Adrenal gland (tissue), 5 donors: ENCODE data around the gene RBM44.

Experiments used
- POLR2A ChIP-seq, 2 donors: fragments of 450-650 bp; IDR thresholded peaks; one replicate each; pipeline ENCODE4 v1.6.1; 2017; ENCODE audit warnings: antibody characterized with exemption in 2 of 2, mild to moderate bottlenecking in 2 of 2, moderate library complexity in 1 of 2
- TF ChIP-seq, protein P1 (sequence below), 6 experiments: fragments of 450-650 bp in 4 of 6; fragments of 200-600 bp in 2 of 6; sonication (generic) in 1 of 6; IDR thresholded peaks; 1 replicate in 5 of 6; 2 replicates in 1 of 6; pipeline versions ENCODE4 v1.5.1 to v1.8.0; 2016 to 2021; ENCODE audit warnings: antibody characterized with exemption in 6 of 6, mild to moderate bottlenecking in 2 of 6, moderate library complexity in 1 of 6
- donor health status: DM: no; HTN: no; CAD: no.

DNA sequence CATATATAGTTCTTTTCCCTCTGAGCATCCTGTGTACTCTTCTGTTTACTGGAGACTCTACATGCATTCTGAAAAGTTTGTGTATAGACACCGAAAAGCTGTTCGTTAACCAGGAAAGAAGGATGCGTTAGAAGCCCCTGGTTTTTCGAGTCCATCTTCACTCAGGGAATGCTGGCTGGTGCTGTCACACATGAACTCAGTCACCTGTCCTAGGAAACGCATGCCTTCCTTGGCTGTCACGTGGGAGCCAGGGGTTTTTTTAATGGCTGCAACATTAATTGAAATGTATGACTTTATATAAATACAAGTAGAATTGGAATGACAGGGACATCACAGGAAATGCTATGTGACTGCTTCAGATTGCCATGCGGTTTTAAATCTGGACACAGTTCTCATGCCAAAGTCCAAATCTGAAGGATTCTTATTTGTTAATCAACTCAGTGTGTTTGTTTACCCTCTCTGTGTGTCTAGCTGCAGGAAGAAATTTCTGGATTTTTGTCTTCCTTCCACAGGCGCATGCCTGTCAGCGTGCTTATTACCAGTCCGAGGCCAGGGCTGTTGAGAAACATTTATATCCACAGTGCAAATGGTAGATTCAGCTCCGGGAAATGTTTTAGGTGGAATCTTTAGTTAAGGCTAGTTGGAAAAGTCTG, 63.4 kb downstream of the RBM44 start:
- TF ChIP-seq, protein P1, sequence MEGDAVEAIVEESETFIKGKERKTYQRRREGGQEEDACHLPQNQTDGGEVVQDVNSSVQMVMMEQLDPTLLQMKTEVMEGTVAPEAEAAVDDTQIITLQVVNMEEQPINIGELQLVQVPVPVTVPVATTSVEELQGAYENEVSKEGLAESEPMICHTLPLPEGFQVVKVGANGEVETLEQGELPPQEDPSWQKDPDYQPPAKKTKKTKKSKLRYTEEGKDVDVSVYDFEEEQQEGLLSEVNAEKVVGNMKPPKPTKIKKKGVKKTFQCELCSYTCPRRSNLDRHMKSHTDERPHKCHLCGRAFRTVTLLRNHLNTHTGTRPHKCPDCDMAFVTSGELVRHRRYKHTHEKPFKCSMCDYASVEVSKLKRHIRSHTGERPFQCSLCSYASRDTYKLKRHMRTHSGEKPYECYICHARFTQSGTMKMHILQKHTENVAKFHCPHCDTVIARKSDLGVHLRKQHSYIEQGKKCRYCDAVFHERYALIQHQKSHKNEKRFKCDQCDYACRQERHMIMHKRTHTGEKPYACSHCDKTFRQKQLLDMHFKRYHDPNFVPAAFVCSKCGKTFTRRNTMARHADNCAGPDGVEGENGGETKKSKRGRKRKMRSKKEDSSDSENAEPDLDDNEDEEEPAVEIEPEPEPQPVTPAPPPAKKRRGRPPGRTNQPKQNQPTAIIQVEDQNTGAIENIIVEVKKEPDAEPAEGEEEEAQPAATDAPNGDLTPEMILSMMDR (IDR thresholded peaks at IDR 0.05): no peak
- TF ChIP-seq POLR2A (IDR thresholded peaks at IDR 0.05): no peak
